Esophagus squamous epithelium (tissue), 4 donors: ENCODE measurements around the gene PI4KA.
"Not testable (repeated sequence)": the region's sequence is repeated elsewhere in the genome, so short reads cannot be mapped to it uniquely, and the experiment has no call there.

ENCODE experiments used
- CTCF ChIP-seq, 6 experiments: fragments of 450-650 bp in 4 of 6; fragments of 200-600 bp in 2 of 6; sonication (generic) in 2 of 6; IDR thresholded peaks; one replicate each; pipeline ENCODE4 v1.5.1; 2016 to 2019; ENCODE audit warnings: antibody characterized with exemption in 6 of 6, mild to moderate bottlenecking in 4 of 6, moderate library complexity in 4 of 6
- POLR2A ChIP-seq, 4 donors: fragments of 450-650 bp; IDR thresholded peaks; one replicate each; pipeline ENCODE4 v1.6.1; 2017; ENCODE audit warnings: antibody characterized with exemption in 4 of 4, mild to moderate bottlenecking in 4 of 4, moderate library complexity in 3 of 4

GRCh38 chr22:20675613-20676012 lies 183.0 kb downstream of the PI4KA start:
- not testable (repeated sequence) for TF ChIP-seq CTCF, POLR2A (IDR thresholded peaks at IDR 0.05)
